NCI-H345 treated with DMSO at 0.1 percent for 48 hours (cell line): ENCODE results near the gene TMEM138.

Experiments
- DNase-seq: peaks from one replicate; lab custom pipeline; 2025; ENCODE audit not compliant: unreplicated experiment; lab: John Stamatoyannopoulos, UW

Gene TMEM138

DNA sequence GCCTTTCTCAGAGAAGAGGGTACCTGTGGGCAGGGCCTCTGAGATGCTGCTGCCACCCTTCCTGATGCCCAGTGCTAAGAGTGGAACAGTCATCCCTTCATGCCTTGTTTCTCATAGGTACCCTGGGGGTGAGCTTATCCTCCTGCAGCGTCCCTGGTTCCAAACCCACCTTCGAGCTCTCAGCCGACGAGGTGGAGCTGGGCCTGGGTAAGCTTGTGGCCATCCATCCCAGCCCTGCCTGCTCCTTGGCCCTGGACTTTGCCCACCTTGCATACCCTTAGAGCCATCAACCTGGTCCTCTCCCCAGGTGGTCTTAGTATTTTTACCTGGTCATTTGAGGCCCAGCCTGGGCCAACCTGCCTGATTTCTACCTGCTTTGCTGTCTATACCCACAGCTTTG is 20.5 kb upstream of the TMEM138 start:
- no peak for DNase-seq

DNA sequence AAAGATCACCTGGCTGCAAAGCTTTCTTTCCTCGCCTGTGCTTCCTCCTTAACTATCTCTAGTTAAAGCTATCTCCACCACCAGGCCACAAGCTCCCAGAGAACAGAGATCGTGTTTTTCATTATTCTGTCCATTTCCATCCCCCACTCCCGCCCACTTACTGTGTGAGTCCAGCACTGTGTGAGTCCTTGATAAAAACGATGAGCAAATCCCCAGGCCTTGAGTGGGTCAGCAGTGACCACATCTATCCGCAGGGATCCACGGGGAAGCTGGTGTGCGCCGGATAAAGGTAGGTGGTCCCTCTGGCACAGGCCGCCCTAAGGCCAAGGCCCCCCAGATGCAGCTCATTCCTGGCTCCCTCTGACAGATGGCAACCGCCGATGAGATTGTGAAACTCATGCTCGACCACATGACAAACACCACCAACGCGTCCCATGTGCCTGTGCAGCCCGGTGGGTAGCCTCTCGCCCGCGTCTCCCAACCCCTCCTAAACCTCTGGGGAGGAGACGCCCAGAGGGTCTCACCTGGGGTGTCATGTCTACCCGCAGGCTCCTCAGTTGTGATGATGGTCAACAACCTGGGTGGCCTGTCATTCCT is 19.9 kb upstream of the TMEM138 start:
- DNase-seq: no peak

DNA sequence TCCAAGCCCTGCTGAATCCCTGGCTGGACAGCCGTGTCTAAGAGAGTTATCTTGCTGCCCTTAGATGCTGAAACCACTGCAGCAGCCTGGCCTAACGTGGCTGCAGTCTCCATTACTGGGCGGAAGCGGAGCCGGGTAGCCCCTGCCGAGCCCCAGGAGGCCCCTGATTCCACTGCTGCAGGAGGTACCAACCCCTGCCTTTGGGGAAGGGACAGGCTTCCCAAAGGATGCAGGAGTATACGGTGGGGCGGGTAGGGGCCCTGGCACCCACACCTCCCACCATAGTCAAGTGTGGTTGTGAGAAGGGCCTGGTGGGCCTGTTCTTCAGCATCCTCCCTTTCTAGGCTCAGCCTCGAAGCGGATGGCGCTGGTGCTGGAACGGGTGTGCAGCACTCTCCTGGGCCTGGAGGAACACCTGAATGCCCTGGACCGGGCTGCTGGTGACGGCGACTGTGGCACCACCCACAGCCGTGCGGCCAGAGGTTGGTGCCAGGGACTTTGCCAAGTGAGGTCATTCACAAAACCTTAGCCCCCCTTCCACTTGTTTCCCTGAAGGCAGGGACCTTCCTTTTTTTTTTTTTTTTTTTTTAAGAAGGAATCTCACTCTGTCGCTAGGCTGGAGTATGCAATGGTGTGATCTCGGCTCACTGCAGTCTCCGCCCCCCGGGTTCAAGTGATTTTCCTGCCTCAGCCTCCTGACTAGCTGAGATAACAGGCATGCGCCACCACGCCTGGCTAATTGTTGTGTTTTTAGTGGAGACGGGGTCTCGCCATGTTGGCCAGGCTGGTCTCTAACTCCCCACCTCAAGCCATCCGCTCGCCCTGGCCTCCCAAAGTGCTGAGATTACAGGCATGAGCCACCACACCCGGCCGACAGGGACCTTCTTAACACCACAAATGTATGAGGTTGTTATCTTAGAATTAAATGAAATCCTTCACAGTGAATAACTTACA is 18.1 kb upstream of the TMEM138 start:
- DNase-seq: no peak

DNA sequence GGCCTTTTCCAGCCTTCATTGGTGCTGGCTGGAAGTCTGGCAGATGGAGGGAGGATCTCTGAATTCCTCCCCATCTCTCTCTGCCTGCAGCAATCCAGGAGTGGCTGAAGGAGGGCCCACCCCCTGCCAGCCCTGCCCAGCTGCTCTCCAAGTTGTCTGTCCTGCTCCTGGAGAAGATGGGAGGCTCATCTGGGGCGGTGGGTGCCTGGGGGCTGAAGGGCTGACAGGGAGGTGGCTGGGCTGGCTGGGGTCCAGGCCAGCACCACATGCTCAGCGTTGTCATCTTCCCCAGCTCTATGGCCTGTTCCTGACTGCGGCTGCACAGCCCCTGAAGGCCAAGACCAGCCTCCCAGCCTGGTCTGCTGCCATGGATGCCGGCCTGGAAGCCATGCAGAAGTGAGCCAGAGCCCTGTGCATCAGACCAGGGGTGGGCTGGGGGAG is 17.0 kb upstream of the TMEM138 start:
- DNase-seq: no peak

DNA sequence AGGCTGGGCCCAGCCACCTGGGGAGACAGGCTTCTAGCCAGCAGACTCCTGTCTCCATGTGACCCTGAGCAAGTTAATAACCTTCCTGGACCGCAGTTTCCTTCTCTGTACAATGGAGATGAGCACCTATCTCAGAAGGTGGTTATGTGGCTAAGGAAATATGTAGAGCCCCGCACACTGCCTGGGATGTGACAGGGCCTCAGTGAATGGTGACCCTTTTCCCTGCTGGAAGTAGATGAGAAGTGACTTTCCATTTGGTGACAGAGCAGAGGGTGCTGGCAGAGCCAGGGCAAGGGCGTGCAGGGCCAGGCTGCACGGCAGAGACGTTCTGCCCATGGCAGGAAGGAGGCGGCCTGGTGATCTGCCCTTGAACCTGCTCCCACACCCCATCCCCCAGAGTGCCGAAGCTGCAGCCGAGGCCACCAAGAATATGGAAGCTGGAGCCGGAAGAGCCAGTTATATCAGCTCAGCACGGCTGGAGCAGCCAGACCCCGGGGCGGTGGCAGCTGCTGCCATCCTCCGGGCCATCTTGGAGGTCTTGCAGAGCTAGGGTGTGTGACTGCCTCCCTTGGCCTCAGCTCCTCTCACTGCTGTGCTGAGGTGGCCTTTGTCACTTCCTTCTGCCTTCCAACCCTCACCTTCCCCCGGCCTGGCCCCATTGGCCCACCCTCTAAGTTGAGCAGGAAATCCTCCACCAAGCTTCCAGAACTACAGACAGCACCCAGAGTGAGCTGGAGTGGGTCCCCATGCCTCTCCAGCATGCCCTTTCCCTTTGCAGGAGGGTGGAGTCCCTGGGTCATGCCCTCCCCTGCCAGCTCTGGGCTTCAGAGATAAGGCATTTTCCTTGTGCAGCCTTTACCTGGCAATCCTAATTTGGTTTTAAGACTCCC is 16.0 kb upstream of the TMEM138 start:
- DNase-seq: no peak

DNA sequence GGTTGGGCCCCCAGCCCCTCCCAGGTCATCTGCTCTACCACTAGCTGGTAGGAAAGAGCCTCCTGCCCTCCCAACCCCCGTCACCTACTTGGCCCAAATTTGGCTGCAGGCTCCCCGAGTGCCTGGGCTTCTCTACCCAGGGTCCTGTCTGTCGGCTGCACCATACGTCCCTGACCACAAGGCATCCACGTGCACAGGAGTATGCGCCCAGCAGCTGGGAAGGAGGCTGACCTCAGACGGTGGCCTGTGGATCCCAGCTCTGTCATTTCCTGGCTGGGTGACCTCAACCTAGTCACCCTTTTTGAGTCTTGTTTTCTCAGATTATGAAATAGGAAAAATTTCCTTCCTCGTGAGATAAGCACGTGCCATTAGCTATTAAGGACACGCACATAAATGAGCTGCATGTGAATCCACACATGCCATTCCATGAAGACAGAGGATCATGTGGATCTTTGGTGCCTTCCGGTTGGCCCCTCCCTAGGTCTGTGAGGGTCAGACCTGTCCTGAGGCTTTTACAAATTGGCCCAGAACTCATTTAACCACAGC is 14.2 kb upstream of the TMEM138 start:
- DNase-seq: no peak

DNA sequence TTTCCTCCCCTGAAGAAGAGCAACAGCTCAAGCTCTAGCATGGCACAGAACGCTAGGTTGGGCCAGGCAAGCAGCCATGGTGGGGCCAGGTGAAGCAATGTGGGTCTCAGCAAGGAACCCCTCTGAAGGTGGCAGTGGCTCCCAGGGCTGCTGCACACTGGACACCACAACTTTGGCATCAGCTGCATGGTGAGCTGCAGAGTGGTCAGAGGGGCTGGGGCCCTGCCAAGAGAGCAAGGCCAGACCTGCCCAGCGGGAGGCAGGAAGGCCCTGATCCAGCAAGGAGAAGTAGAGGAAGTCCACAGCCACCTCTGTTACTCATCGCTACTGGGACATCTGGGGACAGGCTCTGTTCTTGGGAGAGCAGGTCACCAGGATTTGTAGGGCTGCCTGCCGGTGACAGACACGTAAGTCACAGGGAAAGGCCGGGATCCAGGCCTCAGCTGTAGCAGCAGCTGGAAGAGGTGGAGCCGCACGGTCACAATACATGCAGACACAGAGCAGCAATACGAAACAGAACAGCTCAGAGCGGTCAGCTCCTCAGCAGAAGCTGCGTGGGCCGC is 12.9 kb upstream of the TMEM138 start:
- DNase-seq: no peak

DNA sequence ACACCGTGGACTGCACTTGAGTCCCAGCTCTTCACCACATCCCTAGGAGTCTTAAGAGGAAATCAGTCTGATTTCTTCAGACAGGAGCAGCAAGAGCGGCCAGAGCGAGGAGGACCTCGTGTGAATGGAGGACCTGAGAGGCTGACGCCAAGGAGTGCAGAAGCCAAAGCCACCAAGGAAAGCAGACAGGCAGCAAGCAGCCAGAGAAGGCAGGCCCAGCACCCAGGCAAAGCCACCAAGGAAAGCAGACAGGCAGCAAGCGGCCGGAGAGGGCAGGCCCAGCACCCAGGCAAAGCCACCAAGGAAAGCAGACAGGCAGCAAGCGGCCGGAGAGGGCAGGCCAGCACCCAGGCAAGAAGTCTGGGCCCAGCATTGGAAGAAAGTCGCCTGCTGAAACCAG is 12.3 kb upstream of the TMEM138 start:
- no peak for DNase-seq

DNA sequence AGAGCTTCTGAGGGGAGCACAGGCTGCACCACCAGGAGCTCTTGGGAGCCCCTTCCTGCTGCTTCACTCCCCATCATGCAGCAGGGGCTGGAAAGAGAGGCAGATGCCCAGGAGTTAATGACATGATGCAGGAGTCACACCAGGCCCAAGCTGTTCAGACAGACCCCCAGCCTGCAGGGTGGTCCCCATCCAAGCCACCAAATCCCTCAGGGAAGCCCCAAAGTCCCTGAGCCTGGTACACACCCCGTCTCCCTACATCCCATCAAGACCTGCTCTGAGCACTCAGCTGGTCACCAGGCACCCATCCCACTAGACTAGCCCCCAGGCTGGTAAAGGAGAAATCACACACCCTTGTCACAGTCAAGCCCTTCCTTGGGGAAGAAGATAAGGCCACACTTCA is 11.8 kb upstream of the TMEM138 start:
- no peak for DNase-seq

DNA sequence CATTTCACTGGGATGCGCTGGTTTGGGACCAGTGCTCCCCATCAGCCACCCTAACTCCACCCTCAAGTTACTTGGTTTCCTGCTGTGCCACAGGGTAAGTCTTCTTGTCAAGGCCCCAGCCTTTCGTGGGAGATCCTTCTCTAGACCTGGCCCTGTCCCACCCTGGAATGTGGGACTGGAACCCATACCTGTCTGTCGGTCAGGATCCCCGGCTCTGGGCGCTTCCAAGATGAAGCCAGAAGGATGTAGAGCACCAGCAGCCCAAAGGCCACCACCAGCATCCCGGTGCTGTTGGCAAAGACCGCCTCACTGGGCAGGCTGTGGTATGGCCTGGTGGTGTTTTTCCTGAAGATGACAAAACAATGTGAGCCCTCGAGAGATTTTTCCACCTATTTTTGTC is 11.4 kb upstream of the TMEM138 start:
- DNase-seq: no peak

DNA sequence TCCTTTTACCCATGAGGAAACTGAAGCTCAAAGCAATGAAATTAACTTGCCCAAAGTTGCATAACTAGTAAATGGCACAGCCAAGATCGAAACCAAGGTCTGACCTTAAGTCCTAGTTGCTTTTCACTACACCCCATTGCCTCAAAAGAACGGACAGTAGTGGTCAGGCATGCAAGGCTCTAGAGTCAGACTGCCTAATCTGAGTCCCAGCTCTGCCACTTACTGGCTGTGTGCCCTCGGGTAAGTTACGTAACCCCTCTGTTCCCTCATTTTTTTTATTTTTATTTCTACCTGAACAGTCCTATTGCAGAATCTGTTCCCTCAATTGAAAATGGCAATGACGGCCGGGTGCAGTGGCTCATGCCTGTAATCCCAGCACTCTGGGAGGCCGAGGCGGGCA is 10.1 kb upstream of the TMEM138 start:
- no peak for DNase-seq

DNA sequence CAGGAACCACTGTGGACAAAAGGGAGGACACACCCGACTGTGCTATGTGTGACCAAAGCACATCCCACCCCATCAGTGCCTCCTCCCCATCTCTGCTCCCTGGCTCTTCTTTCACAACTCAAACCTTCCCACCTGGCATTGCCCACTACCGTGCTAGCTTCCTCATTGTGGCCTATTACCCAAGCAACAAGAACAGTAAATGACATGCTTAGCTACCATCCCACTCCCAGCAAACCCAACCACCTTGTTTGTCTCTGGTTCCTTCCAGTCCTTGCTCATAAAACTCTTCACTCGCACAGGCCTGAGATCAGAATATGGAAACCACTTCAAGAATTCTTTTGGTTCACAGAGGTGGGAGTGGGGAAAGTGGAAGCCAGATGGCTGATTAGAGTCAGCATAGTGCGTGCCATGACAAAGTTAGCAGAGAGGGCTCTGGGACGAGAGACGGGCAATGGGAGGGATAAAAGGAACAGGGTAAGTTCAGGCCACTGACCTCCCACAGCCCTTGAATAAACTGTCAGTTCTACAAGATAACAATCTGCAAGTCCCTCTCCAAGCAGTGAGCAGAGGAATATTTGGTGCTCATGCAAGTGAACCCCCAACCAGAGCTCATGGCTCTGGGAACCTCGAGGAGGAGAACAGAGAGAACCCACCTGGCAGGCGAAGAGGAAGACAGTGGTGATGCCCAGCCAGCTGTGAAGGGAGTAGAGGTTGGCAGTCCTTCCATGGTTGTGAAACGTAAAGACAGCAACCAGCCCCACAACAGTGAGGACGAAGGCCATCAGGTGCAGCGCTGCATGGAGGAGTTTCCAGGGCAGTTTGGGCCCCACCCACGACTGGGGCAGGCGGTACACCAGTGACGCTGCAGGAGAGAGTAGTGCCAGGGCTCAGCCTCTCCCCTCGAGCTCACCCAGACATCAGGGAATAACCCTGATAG is 8.8 kb upstream of the TMEM138 start:
- DNase-seq: no peak

DNA sequence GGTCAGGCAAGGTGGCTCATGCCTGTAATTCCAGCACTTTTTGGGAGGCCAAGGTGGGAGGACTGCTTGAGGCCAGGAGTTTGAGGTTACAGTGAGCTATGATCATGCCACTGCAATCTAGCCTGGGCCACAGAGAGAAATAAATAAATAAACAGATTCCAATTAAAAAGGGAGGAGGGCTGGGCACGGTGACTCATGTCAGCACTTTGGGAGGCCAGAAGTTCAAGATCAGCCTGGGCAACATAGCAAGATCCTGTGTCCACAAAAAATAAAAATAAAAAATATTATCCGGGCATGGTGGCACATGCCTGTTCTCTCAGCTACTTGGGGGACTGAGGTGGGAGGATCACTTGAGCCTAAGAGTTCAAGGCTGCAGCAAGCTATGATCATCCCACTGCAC is 8.0 kb upstream of the TMEM138 start:
- no peak for DNase-seq

DNA sequence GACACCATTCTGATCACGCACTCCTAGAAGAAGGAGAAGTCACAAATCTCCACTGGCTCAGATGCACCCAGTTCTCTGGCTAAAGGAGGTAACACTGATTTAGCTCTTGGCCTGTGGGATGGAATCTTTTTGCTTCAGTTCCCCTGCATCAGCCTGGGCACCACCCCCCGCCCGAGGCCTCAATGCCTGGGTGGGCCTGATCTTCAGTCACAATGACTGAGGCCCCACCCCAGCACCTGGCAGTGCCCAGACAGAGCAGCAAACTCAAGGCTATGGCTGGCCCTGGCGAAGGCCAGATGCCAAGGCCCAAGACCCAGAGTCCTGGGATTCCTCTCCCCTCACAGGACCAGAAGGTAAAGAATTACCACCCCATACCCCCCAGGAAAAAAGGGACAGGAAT is 5.5 kb upstream of the TMEM138 start:
- DNase-seq: no peak

DNA sequence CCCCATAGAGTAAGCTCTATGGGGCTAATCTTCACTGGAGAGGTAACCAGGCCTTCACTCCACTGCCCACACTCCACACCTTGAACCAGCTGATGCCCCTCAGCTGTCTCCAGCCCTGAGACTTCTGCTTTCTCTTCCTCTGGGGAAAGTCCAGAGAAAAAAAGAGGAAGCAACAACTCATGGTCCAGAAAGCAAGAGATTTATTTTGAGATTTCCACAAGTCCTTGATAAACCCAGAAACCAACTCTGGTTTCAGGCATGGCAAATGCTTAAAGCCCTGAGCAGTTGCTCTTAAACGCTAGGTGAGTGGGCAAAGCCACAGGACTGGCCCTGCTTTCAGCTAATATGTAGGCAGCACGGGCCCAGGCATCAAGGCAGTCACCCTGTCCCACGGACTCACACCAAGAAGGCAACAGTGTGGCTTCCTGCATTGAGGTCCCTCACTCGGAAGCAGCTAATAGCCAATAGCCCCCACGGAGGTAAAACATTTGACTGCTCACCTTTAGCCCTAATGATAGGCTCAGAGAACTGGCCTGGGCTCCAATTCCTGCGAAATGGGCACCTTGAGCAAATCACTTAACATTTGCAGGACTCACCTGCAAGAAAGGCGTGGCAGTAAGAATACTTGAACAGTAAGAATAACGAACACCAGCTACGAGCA is 4.8 kb upstream of the TMEM138 start:
- DNase-seq: no peak

DNA sequence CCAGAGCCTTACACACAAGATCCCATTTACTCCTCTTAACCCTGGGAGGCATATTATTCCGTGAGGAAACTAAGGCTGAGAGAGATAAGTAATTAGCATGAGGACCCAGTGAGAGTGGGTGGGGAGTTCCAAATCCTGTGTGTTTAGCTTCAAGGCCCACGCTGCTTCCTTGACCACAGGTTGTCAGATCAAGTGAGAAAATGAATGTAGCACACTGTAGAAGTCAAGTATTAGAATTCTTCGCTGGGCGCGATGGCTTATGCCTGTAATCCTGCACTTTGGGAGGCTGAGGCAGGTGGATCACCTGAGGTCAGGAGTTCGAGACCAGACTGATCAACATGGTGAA is 4.3 kb upstream of the TMEM138 start:
- DNase-seq: no peak

DNA sequence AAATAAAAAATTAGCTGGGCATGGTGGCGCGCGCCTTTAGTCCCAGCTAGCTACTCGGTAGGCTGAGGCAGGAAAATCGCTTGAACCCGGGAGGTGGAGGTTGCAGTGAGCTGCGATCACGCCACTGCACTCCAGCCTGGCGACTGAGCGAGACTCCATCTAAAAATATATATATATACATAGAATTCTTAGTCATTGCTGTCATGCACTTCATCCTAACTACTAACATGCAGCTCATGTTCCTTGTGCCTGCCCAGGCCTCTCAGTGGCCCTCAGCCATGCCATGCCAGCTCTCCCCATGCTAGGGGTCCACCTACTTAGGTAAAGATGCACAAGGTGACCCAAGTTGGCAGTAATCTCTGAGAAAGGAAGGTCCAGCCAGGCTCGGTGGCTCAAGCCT is 3.6 kb upstream of the TMEM138 start:
- DNase-seq: no peak

DNA sequence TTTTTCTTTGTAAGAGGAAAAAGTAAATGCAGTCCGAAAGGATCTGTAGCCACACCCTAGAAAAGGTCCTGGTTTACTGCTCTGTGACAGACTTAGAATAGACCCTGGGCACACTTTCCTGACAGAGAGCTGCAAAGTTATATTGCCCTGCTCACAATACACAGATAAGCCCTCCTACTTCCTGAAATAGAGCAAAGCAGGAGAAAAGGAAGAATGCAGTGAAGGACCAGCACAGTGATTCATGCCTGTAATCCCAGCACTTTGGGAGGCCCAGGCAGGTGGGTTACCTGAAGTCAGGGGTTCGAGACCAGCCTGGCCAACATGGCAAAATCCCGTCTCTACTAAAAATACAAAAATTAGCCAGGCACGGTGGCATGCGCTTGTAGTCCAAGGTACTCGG is 2.7 kb upstream of the TMEM138 start:
- no peak for DNase-seq

DNA sequence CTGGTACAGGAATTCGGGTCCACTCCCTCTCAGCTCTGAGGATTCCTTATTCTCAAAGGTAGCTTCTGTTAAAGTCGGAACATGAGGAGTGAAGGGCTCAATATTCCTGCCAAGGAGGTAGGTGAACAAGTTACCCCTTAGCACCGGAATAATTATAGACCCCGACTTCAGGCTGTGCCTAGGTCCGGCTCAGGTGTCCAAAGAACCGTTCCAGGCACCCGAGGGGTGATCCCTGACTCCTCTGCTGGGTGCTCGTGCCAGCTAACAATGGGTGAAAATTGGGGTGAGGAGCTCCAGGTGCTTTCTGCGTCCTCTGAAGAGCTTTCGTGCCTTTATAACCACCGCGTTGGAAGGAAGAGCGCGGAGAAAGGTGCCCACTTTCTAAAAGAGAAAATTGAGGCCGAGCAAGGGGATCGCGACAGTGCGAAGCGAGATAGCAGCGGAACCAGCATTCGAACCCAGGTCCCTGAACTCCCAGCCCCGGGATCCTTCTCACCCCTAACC is 885 bp upstream of the TMEM138 start:
- no peak for DNase-seq
